ENCODE results near the gene FAM163B. TPM values are rescaled to one million over a fixed set of nuclear protein-coding genes. Genes with fewer than 3 reads are reported as not detected.

Gene FAM163B
- total RNA-seq, 2 experiments from 2014 or later: not detected

DNA sequence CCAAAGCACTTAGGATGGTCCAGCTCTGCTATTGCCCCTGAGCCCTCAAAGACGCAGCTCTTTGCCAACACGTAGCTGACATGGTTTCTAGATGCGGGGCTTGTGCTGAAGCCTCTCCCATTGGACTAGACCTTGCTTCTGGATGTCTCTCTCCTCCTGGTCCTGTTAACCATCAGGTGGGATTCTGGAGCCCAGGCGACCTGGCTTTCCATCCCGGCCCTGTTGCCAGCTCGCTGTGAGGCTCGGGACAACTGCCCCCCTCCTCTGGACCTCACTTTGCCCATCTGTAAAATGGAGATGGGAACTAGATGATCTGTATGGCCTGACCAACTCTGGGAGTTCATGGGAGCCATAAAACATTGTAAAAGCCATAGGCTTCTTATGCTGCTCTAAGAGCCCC is 31.0 kb upstream of the FAM163B start:
- H3K36me3 Mint-ChIP-seq (ENCODE audit: low read depth): no peaks in the 10 kb centered on the region
- H3K4me1 Mint-ChIP-seq (ENCODE audit: low read depth): no peaks in the 10 kb centered on the region
- ChIA-PET POLR2A (interaction anchor here (1.1 kb wide), 1 partner anchor 28 kb away, joined by 3 read pairs; no protein-coding TSS in a partner anchor), CTCF (no interaction called here)
- no peaks in the 10 kb centered on the region for H3K9me3 Mint-ChIP-seq
- ATAC-seq (no peak), DNase-seq (no peak)
- intact Hi-C loops (cut with micrococcal nuclease): no loop called here
- TF ChIP-seq, protein P1, sequence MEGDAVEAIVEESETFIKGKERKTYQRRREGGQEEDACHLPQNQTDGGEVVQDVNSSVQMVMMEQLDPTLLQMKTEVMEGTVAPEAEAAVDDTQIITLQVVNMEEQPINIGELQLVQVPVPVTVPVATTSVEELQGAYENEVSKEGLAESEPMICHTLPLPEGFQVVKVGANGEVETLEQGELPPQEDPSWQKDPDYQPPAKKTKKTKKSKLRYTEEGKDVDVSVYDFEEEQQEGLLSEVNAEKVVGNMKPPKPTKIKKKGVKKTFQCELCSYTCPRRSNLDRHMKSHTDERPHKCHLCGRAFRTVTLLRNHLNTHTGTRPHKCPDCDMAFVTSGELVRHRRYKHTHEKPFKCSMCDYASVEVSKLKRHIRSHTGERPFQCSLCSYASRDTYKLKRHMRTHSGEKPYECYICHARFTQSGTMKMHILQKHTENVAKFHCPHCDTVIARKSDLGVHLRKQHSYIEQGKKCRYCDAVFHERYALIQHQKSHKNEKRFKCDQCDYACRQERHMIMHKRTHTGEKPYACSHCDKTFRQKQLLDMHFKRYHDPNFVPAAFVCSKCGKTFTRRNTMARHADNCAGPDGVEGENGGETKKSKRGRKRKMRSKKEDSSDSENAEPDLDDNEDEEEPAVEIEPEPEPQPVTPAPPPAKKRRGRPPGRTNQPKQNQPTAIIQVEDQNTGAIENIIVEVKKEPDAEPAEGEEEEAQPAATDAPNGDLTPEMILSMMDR (IDR thresholded peaks at IDR 0.05): no peak
- H3K4me3 Mint-ChIP-seq: no peak overlapping the region
- no peaks in the 10 kb centered on the region for H3K27me3 Mint-ChIP-seq
- no peak overlapping the region for H3K27ac Mint-ChIP-seq

DNA sequence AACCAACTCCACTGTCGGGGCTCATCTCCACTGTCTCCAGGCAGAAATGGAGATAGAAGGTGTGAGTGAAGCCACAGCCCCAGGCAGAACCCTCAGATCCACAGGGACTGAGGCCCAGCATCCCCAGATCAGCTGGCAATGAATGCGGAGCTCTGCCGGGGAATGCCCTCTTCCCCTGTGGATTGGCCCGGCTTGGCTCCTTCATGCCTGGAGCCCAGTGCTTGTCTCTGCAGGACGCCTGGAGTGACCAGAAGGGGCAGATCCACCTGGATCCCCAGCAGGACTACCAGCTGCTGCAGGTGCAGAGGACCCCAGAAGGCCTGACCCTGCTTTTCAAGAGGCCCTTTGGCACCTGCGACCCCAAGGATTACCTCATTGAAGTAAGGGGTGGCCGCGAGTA is 30.4 kb upstream of the FAM163B start:
- H3K27ac Mint-ChIP-seq: no peak overlapping the region
- ATAC-seq (no peak), DNase-seq (no peak)
- no peaks in the 10 kb centered on the region for H3K4me1 Mint-ChIP-seq (ENCODE audit: low read depth)
- H3K9me3 Mint-ChIP-seq: no peaks in the 10 kb centered on the region
- TF ChIP-seq, protein P1 (IDR thresholded peaks at IDR 0.05): no peak
- ChIA-PET CTCF (no interaction called here), POLR2A (interaction anchor here (1.1 kb wide), 1 partner anchor 28 kb away, joined by 3 read pairs; no protein-coding TSS in a partner anchor)
- H3K27me3 Mint-ChIP-seq: no peaks in the 10 kb centered on the region
- H3K4me3 Mint-ChIP-seq: no peak overlapping the region
- no peaks in the 10 kb centered on the region for H3K36me3 Mint-ChIP-seq (ENCODE audit: low read depth)
- intact Hi-C loops (cut with micrococcal nuclease): no loop called here

DNA sequence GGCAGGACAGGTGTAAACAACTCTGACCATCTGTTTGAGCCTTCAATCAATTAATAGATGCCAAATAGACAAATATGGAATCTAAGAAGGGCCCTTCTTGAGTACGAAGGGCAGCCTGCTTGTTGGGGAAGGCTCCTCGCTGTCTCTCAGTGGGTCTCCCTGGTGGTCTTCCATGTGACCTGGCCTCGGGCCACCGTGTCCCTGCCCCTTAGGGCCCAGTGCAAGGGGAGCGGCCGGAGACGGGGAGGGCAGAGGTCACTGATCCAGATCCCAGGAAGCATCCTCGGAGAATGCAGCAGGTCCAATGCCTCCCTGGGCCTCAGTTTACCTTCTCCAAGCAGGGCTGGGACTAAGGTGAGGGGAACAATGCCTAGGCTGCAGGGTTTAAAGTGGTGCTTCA is 29.5 kb upstream of the FAM163B start:
- ChIA-PET CTCF (no interaction called here), POLR2A (no interaction called here)
- TF ChIP-seq, protein P1 (IDR thresholded peaks at IDR 0.05): no peak
- no peak for DNase-seq
- no peaks in the 10 kb centered on the region for H3K4me1 Mint-ChIP-seq (ENCODE audit: low read depth)
- H3K9me3 Mint-ChIP-seq: no peaks in the 10 kb centered on the region
- H3K27me3 Mint-ChIP-seq: no peaks in the 10 kb centered on the region
- no peaks in the 10 kb centered on the region for H3K36me3 Mint-ChIP-seq (ENCODE audit: low read depth)
- no peak for ATAC-seq
- intact Hi-C loops (cut with micrococcal nuclease): no loop called here
- H3K27ac Mint-ChIP-seq: no peak overlapping the region
- H3K4me3 Mint-ChIP-seq: no peak overlapping the region

DNA sequence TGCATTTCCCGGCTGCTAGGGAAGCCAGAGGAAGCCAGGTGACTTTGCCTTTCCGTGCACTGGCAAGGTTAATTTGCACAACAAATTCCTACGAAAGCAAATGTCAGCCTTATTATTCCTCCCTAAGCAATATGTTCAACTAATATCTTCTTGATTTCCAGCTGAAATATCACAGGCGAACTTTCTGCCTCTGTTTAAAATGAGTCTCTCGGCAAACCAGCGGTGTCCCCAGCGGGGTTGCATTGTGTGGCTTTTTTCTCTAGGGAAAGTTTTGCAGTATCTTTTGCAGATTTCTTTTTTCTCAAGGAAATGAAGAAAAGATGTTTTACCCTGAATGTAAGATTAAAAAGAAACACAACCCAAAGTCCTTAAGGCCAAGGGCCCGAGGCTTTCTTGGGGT is 28.9 kb upstream of the FAM163B start:
- Mint-ChIP-seq H3K27ac (no peak overlapping the region), H3K36me3 (ENCODE audit: low read depth) (no peaks in the 10 kb centered on the region), H3K4me1 (ENCODE audit: low read depth) (no peaks in the 10 kb centered on the region), H3K27me3 (no peaks in the 10 kb centered on the region), H3K4me3 (no peak overlapping the region), H3K9me3 (no peaks in the 10 kb centered on the region)
- TF ChIP-seq, protein P1 (IDR thresholded peaks at IDR 0.05): no peak
- DNase-seq (no peak), ATAC-seq (no peak)
- intact Hi-C loops (cut with micrococcal nuclease): no loop called here
- CTCF ChIA-PET: no interaction called here
- POLR2A ChIA-PET: interaction anchor here (0.9 kb wide), 1 partner anchor 10 kb away, joined by 4 read pairs; no protein-coding TSS in a partner anchor

DNA sequence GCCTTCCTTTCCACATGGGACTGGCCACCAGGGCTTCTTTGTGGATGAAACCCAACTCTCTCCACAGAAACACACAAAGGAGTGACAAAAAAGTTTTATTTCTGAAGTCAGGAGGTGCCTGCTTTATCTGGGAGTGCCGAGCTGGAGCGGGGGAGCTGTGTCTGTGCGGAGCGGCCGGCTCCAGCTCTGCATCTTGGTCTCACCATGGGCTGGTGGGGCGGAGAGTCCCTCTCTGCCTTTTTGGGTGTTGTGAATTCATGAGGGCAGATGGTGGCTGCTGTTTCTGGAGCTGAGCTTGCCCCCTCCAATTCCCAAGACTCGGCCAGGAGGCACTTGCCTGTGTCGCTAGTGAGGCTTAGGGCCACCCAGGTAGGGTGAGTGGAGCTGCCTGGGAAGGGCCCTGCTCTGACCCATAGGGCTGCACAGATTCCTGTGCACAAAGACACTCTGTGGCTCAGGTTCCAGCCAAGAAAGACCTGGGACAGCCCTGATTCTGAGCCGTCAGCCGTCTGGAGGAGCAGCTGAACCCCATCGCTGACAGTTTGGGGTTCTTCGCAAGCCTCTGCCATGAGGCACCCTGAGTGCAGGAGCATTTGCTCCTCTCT is 28.4 kb upstream of the FAM163B start:
- ChIA-PET POLR2A (interaction anchor here (0.9 kb wide), 1 partner anchor 10 kb away, joined by 4 read pairs; no protein-coding TSS in a partner anchor), CTCF (no interaction called here)
- ATAC-seq (no peak), DNase-seq (no peak)
- Mint-ChIP-seq H3K9me3 (no peaks in the 10 kb centered on the region), H3K27ac (no peak overlapping the region), H3K4me1 (ENCODE audit: low read depth) (no peaks in the 10 kb centered on the region), H3K27me3 (no peaks in the 10 kb centered on the region), H3K4me3 (no peak overlapping the region), H3K36me3 (ENCODE audit: low read depth) (no peaks in the 10 kb centered on the region)
- TF ChIP-seq, protein P1 (IDR thresholded peaks at IDR 0.05): no peak
- intact Hi-C loops (cut with micrococcal nuclease): no loop called here
